Ishikawa (cell line): ENCODE measurements around the gene APOA1.

Experiments
- CEBPB ChIP-seq: IDR thresholded peaks from 2 replicates; pipeline ENCODE4 v1.6.1; 2012
- CREB1 ChIP-seq: IDR thresholded peaks from 2 replicates; pipeline ENCODE4 v1.6.1; 2012; ENCODE audit warnings: low read depth
- EP300 ChIP-seq: IDR thresholded peaks from 2 replicates; pipeline ENCODE4 v1.6.1; 2012; ENCODE audit warnings: borderline replicate concordance
- FOXM1 ChIP-seq: IDR thresholded peaks from 2 replicates; pipeline ENCODE4 v1.6.1; 2012; ENCODE audit warnings: low read depth, borderline replicate concordance
- RAD21 ChIP-seq: IDR thresholded peaks from 2 replicates; pipeline ENCODE4 v1.6.1; 2012; ENCODE audit warnings: low read depth
- TAF1 ChIP-seq: IDR thresholded peaks from 2 replicates; pipeline ENCODE4 v1.6.1; 2012; ENCODE audit warnings: low read depth, mild to moderate bottlenecking
- TCF12 ChIP-seq: IDR thresholded peaks from 2 replicates; pipeline ENCODE4 v1.6.1; 2012; ENCODE audit warnings: low read depth
- TEAD4 ChIP-seq: IDR thresholded peaks from 2 replicates; pipeline ENCODE4 v1.6.1; 2012
- USF1 ChIP-seq: IDR thresholded peaks from 2 replicates; pipeline ENCODE4 v1.6.1; 2012
- YY1 ChIP-seq: IDR thresholded peaks from 2 replicates; pipeline ENCODE4 v1.6.1; 2012; ENCODE audit warnings: low read depth
- ZBTB7A ChIP-seq: IDR thresholded peaks from 2 replicates; pipeline ENCODE4 v1.6.1; 2012; ENCODE audit warnings: low read depth
- TF ChIP-seq, protein P1 (sequence below): IDR thresholded peaks from 2 replicates; pipeline ENCODE4 v1.6.1; 2012
- TF ChIP-seq, protein P2 (sequence below): IDR thresholded peaks from 2 replicates; pipeline ENCODE4 v1.6.1; 2012; ENCODE audit warnings: low read depth, mild to moderate bottlenecking

GRCh38 chr11:116857316-116857715 is 19.9 kb upstream of the APOA1 start:
- TF ChIP-seq EP300: no peak
- no peak for TF ChIP-seq YY1
- TF ChIP-seq, protein P1, sequence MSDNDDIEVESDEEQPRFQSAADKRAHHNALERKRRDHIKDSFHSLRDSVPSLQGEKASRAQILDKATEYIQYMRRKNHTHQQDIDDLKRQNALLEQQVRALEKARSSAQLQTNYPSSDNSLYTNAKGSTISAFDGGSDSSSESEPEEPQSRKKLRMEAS: no peak
- TF ChIP-seq TCF12: no peak
- no peak for TF ChIP-seq TEAD4
- TF ChIP-seq ZBTB7A: no peak
- no peak for TF ChIP-seq CEBPB
- no peak for TF ChIP-seq RAD21
- TF ChIP-seq, protein P2, sequence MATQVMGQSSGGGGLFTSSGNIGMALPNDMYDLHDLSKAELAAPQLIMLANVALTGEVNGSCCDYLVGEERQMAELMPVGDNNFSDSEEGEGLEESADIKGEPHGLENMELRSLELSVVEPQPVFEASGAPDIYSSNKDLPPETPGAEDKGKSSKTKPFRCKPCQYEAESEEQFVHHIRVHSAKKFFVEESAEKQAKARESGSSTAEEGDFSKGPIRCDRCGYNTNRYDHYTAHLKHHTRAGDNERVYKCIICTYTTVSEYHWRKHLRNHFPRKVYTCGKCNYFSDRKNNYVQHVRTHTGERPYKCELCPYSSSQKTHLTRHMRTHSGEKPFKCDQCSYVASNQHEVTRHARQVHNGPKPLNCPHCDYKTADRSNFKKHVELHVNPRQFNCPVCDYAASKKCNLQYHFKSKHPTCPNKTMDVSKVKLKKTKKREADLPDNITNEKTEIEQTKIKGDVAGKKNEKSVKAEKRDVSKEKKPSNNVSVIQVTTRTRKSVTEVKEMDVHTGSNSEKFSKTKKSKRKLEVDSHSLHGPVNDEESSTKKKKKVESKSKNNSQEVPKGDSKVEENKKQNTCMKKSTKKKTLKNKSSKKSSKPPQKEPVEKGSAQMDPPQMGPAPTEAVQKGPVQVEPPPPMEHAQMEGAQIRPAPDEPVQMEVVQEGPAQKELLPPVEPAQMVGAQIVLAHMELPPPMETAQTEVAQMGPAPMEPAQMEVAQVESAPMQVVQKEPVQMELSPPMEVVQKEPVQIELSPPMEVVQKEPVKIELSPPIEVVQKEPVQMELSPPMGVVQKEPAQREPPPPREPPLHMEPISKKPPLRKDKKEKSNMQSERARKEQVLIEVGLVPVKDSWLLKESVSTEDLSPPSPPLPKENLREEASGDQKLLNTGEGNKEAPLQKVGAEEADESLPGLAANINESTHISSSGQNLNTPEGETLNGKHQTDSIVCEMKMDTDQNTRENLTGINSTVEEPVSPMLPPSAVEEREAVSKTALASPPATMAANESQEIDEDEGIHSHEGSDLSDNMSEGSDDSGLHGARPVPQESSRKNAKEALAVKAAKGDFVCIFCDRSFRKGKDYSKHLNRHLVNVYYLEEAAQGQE: no peak
- TF ChIP-seq FOXM1: no peak
- TF ChIP-seq TAF1: no peak
- TF ChIP-seq USF1: no peak
- TF ChIP-seq CREB1: no peak
